H1 (cell line): ENCODE data around the gene CHD2. TPM values are rescaled to one million over a fixed set of nuclear protein-coding genes. Genes with fewer than 3 reads are reported as not detected.

Source experiments
- CTCF ChIP-seq, 3 experiments: IDR thresholded peaks; 1 replicate in 2 of 3; 2 replicates in 1 of 3; pipeline versions ENCODE4 v1.5.1 to v1.6.1; 2011; ENCODE audit warnings: low read length in 3 of 3, mild to moderate bottlenecking in 3 of 3, inconsistent platforms in 2 of 3, low read depth in 1 of 3, moderate library complexity in 1 of 3; ENCODE audit not compliant: insufficient read depth in 1 of 3; ENCODE audit errors: control extremely low read depth in 1 of 3
- polyA plus RNA-seq, 7 experiments: library from polyadenylated mRNA; depleted of rRNA in 3 of 7; stranded (reverse) in 5 of 7; unstranded in 2 of 7; fragments of >200 nt in 5 of 7; fragments of 200-250 nt in 2 of 7; gene quantifications; 1 replicate in 5 of 7; 2 replicates in 1 of 7; 4 replicates in 1 of 7; pipeline versions ENCODE4 v1.2.1 to v1.2.3, GENCODE V29; 2011 to 2013; ENCODE audit warnings: missing spikeins in 2 of 7, mixed read lengths in 2 of 7
- total RNA-seq: library from RNA; stranded (reverse); fragmentation: NEBNext Ultra II Directional; extraction: Animal tissue kit (Norgen Biotek cat#: 25700); gene quantifications from 2 replicates; pipeline ENCODE4 v1.2.1, GENCODE V29; 2021

The CHD2 gene
- total and polyA plus RNA-seq, 2 of the 8 experiments (the other 6 are each of a cell fraction or from before 2014, with no cell fraction given) = 28.8 to 70.0 TPM

GRCh38 chr15:92886042-92886537 is 14.0 kb upstream of the CHD2 start (continued):
- TF ChIP-seq CTCF (IDR thresholded peaks at IDR 0.05; ENCODE audit: control extremely low read depth in 1 of 3, insufficient read depth in 1 of 3, low read depth in 1 of 3, low read length in 3 of 3) = no peak
